Stimulated activated naive B cell treated with anti-CD40 and anti-IgM and Interleukin-4, amounts not matched to agents 10 μg/mL and 1 μg/mL and 100 μg/mL, for 72 hours (primary cell): Measurements from ENCODE around the gene RFX5.
A peak's percentile ranks its signal among the peaks of the same experiment; 100 is the strongest.

Experiments used
- ATAC-seq, 2 donors: fragments of 150-1000 bp; cut with Tn5 transposase; replicated peaks; 2 replicates each; pipeline ENCODE4 v1.10.0; 2021; ENCODE audit warnings: moderate library complexity in 1 of 2
- DNase-seq: peaks from one replicate; pipeline ENCODE4 v3.0.0; 2021
- H3K27ac Mint-ChIP-seq: one replicate; pipeline ENCODE4 v1.8.0; 2022; ENCODE audit warnings: mild to moderate bottlenecking, mixed read lengths
- H3K27me3 Mint-ChIP-seq, 2 donors: one replicate each; pipeline ENCODE4 v1.8.0; 2022; ENCODE audit warnings: mixed read lengths in 2 of 2
- H3K36me3 Mint-ChIP-seq, 2 donors: one replicate each; pipeline ENCODE4 v1.8.0; 2022; ENCODE audit warnings: mixed read lengths in 2 of 2, mild to moderate bottlenecking in 1 of 2
- H3K4me1 Mint-ChIP-seq, 2 donors: one replicate each; pipeline ENCODE4 v1.8.0; 2022; ENCODE audit warnings: mixed read lengths in 2 of 2, mild to moderate bottlenecking in 1 of 2
- H3K4me3 Mint-ChIP-seq, 2 donors: one replicate each; pipeline ENCODE4 v1.8.0; 2022; ENCODE audit warnings: mild to moderate bottlenecking in 2 of 2, mixed read lengths in 2 of 2, moderate library complexity in 1 of 2
- H3K9me3 Mint-ChIP-seq, 2 donors: one replicate each; pipeline ENCODE4 v1.8.0; 2022; ENCODE audit warnings: mixed read lengths in 2 of 2, mild to moderate bottlenecking in 1 of 2

The RFX5 gene

GRCh38 chr1:151324390-151324930 lies 22.6 kb downstream of the RFX5 start:
- Mint-ChIP-seq H3K4me1 (peaks cover 33 to 53% of the 10 kb centered on the region in 2 donors), H3K36me3 (peaks cover 29 to 50% of the 10 kb centered on the region in 2 donors)

GRCh38 chr1:151318975-151319374 lies 28.1 kb downstream of the RFX5 start:
- Mint-ChIP-seq H3K36me3 (peaks cover 29 to 51% of the 10 kb centered on the region in 2 donors), H3K9me3 (no peaks in the 10 kb centered on the region), H3K27ac (no peak overlapping the region), H3K4me1 (peaks cover 13 to 46% of the 10 kb centered on the region in 2 donors), H3K27me3 (no peaks in the 10 kb centered on the region), H3K4me3 (no peak overlapping the region)
- ATAC-seq (no peak), DNase-seq (no peak)

More at GRCh38 chr1:151324390-151324930, 22.6 kb downstream of the RFX5 start:
- ATAC-seq (no peak), DNase-seq (no peak)
- Mint-ChIP-seq H3K27me3 (no peaks in the 10 kb centered on the region), H3K4me3 (no peak overlapping the region), H3K27ac (no peak overlapping the region), H3K9me3 (no peaks in the 10 kb centered on the region)

GRCh38 chr1:151315565-151316235 lies 31.4 kb downstream of the RFX5 start:
- Mint-ChIP-seq H3K27me3 (no peaks in the 10 kb centered on the region), H3K4me1 (peaks cover 25 to 57% of the 10 kb centered on the region in 2 donors), H3K36me3 (peaks cover 29 to 58% of the 10 kb centered on the region in 2 donors), H3K27ac (peak overlapping the region; percentile 16), H3K9me3 (no peaks in the 10 kb centered on the region), H3K4me3 (no peak overlapping the region)
- DNase-seq (no peak), ATAC-seq (no peak)

GRCh38 chr1:151314137-151314875 lies 32.7 kb downstream of the RFX5 start:
- ATAC-seq (no peak), DNase-seq (no peak)
- peaks cover 29 to 59% of the 10 kb centered on the region in 2 donors for H3K36me3 Mint-ChIP-seq
- H3K4me1 Mint-ChIP-seq, result peaks cover 29 to 62% of the 10 kb centered on the region in 2 donors
- no peak overlapping the region for H3K27ac Mint-ChIP-seq
- H3K27me3 Mint-ChIP-seq, result no peaks in the 10 kb centered on the region
- H3K4me3 Mint-ChIP-seq, result no peak overlapping the region
- H3K9me3 Mint-ChIP-seq, result no peaks in the 10 kb centered on the region

- Mint-ChIP-seq H3K4me1 (peaks cover 29 to 64% of the 10 kb centered on the region in 2 donors), H3K27me3 (no peaks in the 10 kb centered on the region), H3K36me3 (peaks cover 29 to 66% of the 10 kb centered on the region in 2 donors), H3K27ac (no peak overlapping the region), H3K9me3 (no peaks in the 10 kb centered on the region), H3K4me3 (no peak overlapping the region)
- ATAC-seq, result no peak
- DNase-seq, result no peak
These were observed 33.6 kb downstream of the RFX5 start for GRCh38 chr1:151313501-151313900.

- Mint-ChIP-seq H3K9me3 (no peaks in the 10 kb centered on the region), H3K4me3 (no peak overlapping the region), H3K4me1 (peaks cover 29 to 64% of the 10 kb centered on the region in 2 donors), H3K27me3 (no peaks in the 10 kb centered on the region), H3K27ac (peak overlapping the region; percentile 88), H3K36me3 (peaks cover 29 to 73% of the 10 kb centered on the region in 2 donors)
- ATAC-seq (no peak), DNase-seq (no peak)
These were observed 34.2 kb downstream of the RFX5 start for GRCh38 chr1:151312826-151313225.

- H3K9me3 Mint-ChIP-seq, result no peaks in the 10 kb centered on the region
- peaks cover 26 to 72% of the 10 kb centered on the region in 2 donors for H3K36me3 Mint-ChIP-seq
- H3K4me1 Mint-ChIP-seq, result peaks cover 29 to 64% of the 10 kb centered on the region in 2 donors
- H3K27me3 Mint-ChIP-seq, result no peaks in the 10 kb centered on the region
- ATAC-seq (no peak), DNase-seq (no peak)
- peak overlapping the region; percentile 88 for H3K27ac Mint-ChIP-seq
- H3K4me3 Mint-ChIP-seq, result no peak overlapping the region
These were observed 34.6 kb downstream of the RFX5 start for GRCh38 chr1:151312411-151312810.

GRCh38 chr1:151311589-151312331 lies 35.3 kb downstream of the RFX5 start:
- H3K27ac Mint-ChIP-seq, result peak overlapping the region; percentile 88
- peaks cover 26 to 75% of the 10 kb centered on the region in 2 donors for H3K36me3 Mint-ChIP-seq
- ATAC-seq, result peak; percentile 84 to 96
- peaks cover 29 to 64% of the 10 kb centered on the region in 2 donors for H3K4me1 Mint-ChIP-seq
- no peak overlapping the region for H3K4me3 Mint-ChIP-seq
- H3K9me3 Mint-ChIP-seq, result no peaks in the 10 kb centered on the region
- DNase-seq, result no peak
- no peaks in the 10 kb centered on the region for H3K27me3 Mint-ChIP-seq

GRCh38 chr1:151311011-151311410 lies 36.0 kb downstream of the RFX5 start:
- peaks cover 25 to 76% of the 10 kb centered on the region in 2 donors for H3K36me3 Mint-ChIP-seq
- no peak overlapping the region for H3K4me3 Mint-ChIP-seq
- ATAC-seq (no peak), DNase-seq (no peak)
- H3K27ac Mint-ChIP-seq, result peak overlapping the region; percentile 47
- no peaks in the 10 kb centered on the region for H3K9me3 Mint-ChIP-seq
- H3K4me1 Mint-ChIP-seq, result peaks cover 29 to 59% of the 10 kb centered on the region in 2 donors
- no peaks in the 10 kb centered on the region for H3K27me3 Mint-ChIP-seq

- H3K36me3 Mint-ChIP-seq, result peaks cover 29 to 79% of the 10 kb centered on the region in 2 donors
- ATAC-seq, result no peak
- H3K27me3 Mint-ChIP-seq, result no peaks in the 10 kb centered on the region
- no peak overlapping the region for H3K4me3 Mint-ChIP-seq
- H3K4me1 Mint-ChIP-seq, result peaks cover 29 to 49% of the 10 kb centered on the region in 2 donors
- DNase-seq, result no peak
- H3K27ac Mint-ChIP-seq, result peak overlapping the region; percentile 76
- H3K9me3 Mint-ChIP-seq, result no peaks in the 10 kb centered on the region
These were observed 37.2 kb downstream of the RFX5 start for GRCh38 chr1:151309811-151310323.

- H3K9me3 Mint-ChIP-seq, result no peaks in the 10 kb centered on the region
- H3K4me1 Mint-ChIP-seq, result peaks cover 27 to 32% of the 10 kb centered on the region in 2 donors
- peak overlapping the region; percentile 51 for H3K27ac Mint-ChIP-seq
- ATAC-seq, result no peak
- peaks cover 46 to 63% of the 10 kb centered on the region in 2 donors for H3K36me3 Mint-ChIP-seq
- H3K4me3 Mint-ChIP-seq, result no peak overlapping the region
- DNase-seq, result no peak
- H3K27me3 Mint-ChIP-seq, result no peaks in the 10 kb centered on the region
These were observed 52.1 kb downstream of the RFX5 start for GRCh38 chr1:151294742-151295462.

GRCh38 chr1:151293093-151293492 lies 54.0 kb downstream of the RFX5 start:
- H3K27me3 Mint-ChIP-seq, result no peaks in the 10 kb centered on the region
- H3K9me3 Mint-ChIP-seq, result no peaks in the 10 kb centered on the region
- peaks cover 37 to 50% of the 10 kb centered on the region in 2 donors for H3K4me1 Mint-ChIP-seq
- peak overlapping the region; percentile 95 for H3K27ac Mint-ChIP-seq
- peaks cover 49 to 64% of the 10 kb centered on the region in 2 donors for H3K36me3 Mint-ChIP-seq
- no peak for DNase-seq
- peak; percentile 29 to 32 for ATAC-seq
- peak overlapping the region; percentile 26 to 50 for H3K4me3 Mint-ChIP-seq

- no peaks in the 10 kb centered on the region for H3K9me3 Mint-ChIP-seq
- H3K4me1 Mint-ChIP-seq, result peaks cover 37 to 52% of the 10 kb centered on the region in 2 donors
- H3K27ac Mint-ChIP-seq, result peak overlapping the region; percentile 95
- H3K4me3 Mint-ChIP-seq, result peak overlapping the region in 1 of 2 donors; percentile 50
- ATAC-seq, result peak; percentile 47 to 54
- no peaks in the 10 kb centered on the region for H3K27me3 Mint-ChIP-seq
- no peak for DNase-seq
- peaks cover 45 to 59% of the 10 kb centered on the region in 2 donors for H3K36me3 Mint-ChIP-seq
These were observed 54.6 kb downstream of the RFX5 start for GRCh38 chr1:151292207-151293030.
